ENCODE data around the gene CCDC51. TPM values are rescaled to one million over a fixed set of nuclear protein-coding genes. Genes with fewer than 3 reads are reported as not detected.

CCDC51 gene
- total and polyA plus RNA-seq, 2 donors (not counting 1 experiment from before 2014, with no cell fraction given): 5.0 to 5.9 TPM

- H3K4me1 ChIP-seq (ENCODE audit: control insufficient read depth in 2 of 2, insufficient read depth in 2 of 2, low read length in 2 of 2): peaks cover 67 to 78% of the 10 kb centered on the region in 2 donors
- POLR2A ChIA-PET: no interaction called here
- peaks cover 66% of the 10 kb centered on the region for H3K4me1 Mint-ChIP-seq
- peaks cover 0 to 37% of the 10 kb centered on the region in 2 experiments for H3K36me3 ChIP-seq (replicated peaks in 1 of 2; ENCODE audit: control extremely low read depth in 1 of 2, control insufficient read depth in 1 of 2, extremely low read depth in 1 of 2, insufficient read depth in 2 of 2, low read length in 1 of 2)
- H3K4me3 ChIP-seq (ENCODE audit: control extremely low read depth in 1 of 5, extremely low read depth in 1 of 5, insufficient read depth in 1 of 5, low read depth in 2 of 5, low read length in 4 of 5): no peak overlapping the region
- H3K4me3 Mint-ChIP-seq: peak overlapping the region; percentile 94
- DNase-seq (no peak), ATAC-seq (ENCODE audit: low read depth) (no peak)
- no peak for TF ChIP-seq EZH2 (IDR thresholded peaks at IDR 0.05; ENCODE audit: borderline replicate concordance, insufficient read depth, low read depth, low read length, poor library complexity, severe bottlenecking)
- no peak for TF ChIP-seq CTCF (IDR thresholded peaks at IDR 0.05)
- H3K79me2 ChIP-seq (ENCODE audit: control insufficient read depth, insufficient read depth, low read length): peaks cover 86% of the 10 kb centered on the region
- H3K9me3 Mint-ChIP-seq (ENCODE audit: insufficient read depth): no peaks in the 10 kb centered on the region
- CTCF ChIA-PET: interaction anchor here (0.5 to 17.7 kb wide), 5 partner anchors 8 to 305 kb away, joined by 3 to 240 read pairs (median 4); partner anchors contain the start of gene SHISA5
- no peak overlapping the region for H3K9ac ChIP-seq (ENCODE audit: low read length)
- H3K9me3 ChIP-seq (ENCODE audit: control extremely low read depth in 1 of 3, control insufficient read depth in 2 of 3, insufficient read depth in 1 of 3, low read length in 2 of 3): no peaks in the 10 kb centered on the region
- no peaks in the 10 kb centered on the region for H3K27me3 ChIP-seq (replicated peaks in 1 of 4; ENCODE audit: control extremely low read depth in 1 of 4, control insufficient read depth in 3 of 4, insufficient read depth in 4 of 4, low read length in 3 of 4)
- peak overlapping the region; percentile 95 for H3K4me2 ChIP-seq (replicated peaks; ENCODE audit: low read depth, low read length, poor library complexity, severe bottlenecking)
- 94% methylated on average over 25 of the region's 29 CpGs for WGBS (ENCODE audit: insufficient coverage)
- peak overlapping the region; percentile 57 to 99 for H3K27ac ChIP-seq (ENCODE audit: low read length in 2 of 2)
- H4K20me1 ChIP-seq (ENCODE audit: control insufficient read depth, insufficient read depth, low read length, poor library complexity, severe bottlenecking): peaks cover 35% of the 10 kb centered on the region
- H3K27me3 Mint-ChIP-seq: no peaks in the 10 kb centered on the region
- H2AFZ ChIP-seq (ENCODE audit: insufficient read depth, low read depth, low read length, poor library complexity, severe bottlenecking): no peak overlapping the region
- peak overlapping the region; percentile 88 for H3K27ac Mint-ChIP-seq
- intact Hi-C loops (cut with micrococcal nuclease): loop anchor here (10.0 kb wide), 1 partner anchor 216 kb away; the partner anchor contains the start of gene NCKIPSD
Measured at GRCh38 chr3:48469046-48469915, 29.4 kb upstream of the CCDC51 start.

- Histone ChIP-seq H3K4me1 (ENCODE audit: control insufficient read depth in 2 of 2, insufficient read depth in 2 of 2, low read length in 2 of 2) (peaks cover 64 to 74% of the 10 kb centered on the region in 2 donors), H4K20me1 (ENCODE audit: control insufficient read depth, insufficient read depth, low read length, poor library complexity, severe bottlenecking) (peaks cover 35% of the 10 kb centered on the region), H3K79me2 (ENCODE audit: control insufficient read depth, insufficient read depth, low read length) (peaks cover 80% of the 10 kb centered on the region), H3K36me3 (replicated peaks in 1 of 2; ENCODE audit: control extremely low read depth in 1 of 2, control insufficient read depth in 1 of 2, extremely low read depth in 1 of 2, insufficient read depth in 2 of 2, low read length in 1 of 2) (peaks cover 0 to 37% of the 10 kb centered on the region in 2 experiments), H3K9ac (ENCODE audit: low read length) (no peak overlapping the region), H3K27ac (ENCODE audit: low read length in 2 of 2) (peak overlapping the region in 1 of 2 donors; percentile 99), H2AFZ (ENCODE audit: insufficient read depth, low read depth, low read length, poor library complexity, severe bottlenecking) (no peak overlapping the region), H3K4me3 (ENCODE audit: control extremely low read depth in 1 of 5, extremely low read depth in 1 of 5, insufficient read depth in 1 of 5, low read depth in 2 of 5, low read length in 4 of 5) (no peak overlapping the region), H3K4me2 (replicated peaks; ENCODE audit: low read depth, low read length, poor library complexity, severe bottlenecking) (peak overlapping the region; percentile 95), H3K9me3 (ENCODE audit: control extremely low read depth in 1 of 3, control insufficient read depth in 2 of 3, insufficient read depth in 1 of 3, low read length in 2 of 3) (no peaks in the 10 kb centered on the region), H3K27me3 (replicated peaks in 1 of 4; ENCODE audit: control extremely low read depth in 1 of 4, control insufficient read depth in 3 of 4, insufficient read depth in 4 of 4, low read length in 3 of 4) (no peaks in the 10 kb centered on the region)
- no peak for ATAC-seq (ENCODE audit: low read depth)
- intact Hi-C loops (cut with micrococcal nuclease): loop anchor here (10.0 kb wide), 1 partner anchor 216 kb away; the partner anchor contains the start of gene NCKIPSD
- Mint-ChIP-seq H3K4me3 (peak overlapping the region; percentile 94), H3K27me3 (no peaks in the 10 kb centered on the region), H3K9me3 (ENCODE audit: insufficient read depth) (no peaks in the 10 kb centered on the region), H3K27ac (peak overlapping the region; percentile 80), H3K4me1 (peaks cover 63% of the 10 kb centered on the region)
- 94% methylated on average over 8 of the region's 8 CpGs for WGBS (ENCODE audit: insufficient coverage)
- DNase-seq: no peak
- ChIA-PET CTCF (interaction anchor here (0.8 to 17.7 kb wide), 4 partner anchors 8 to 39 kb away, joined by 3 to 240 read pairs (median 4); partner anchors contain the start of gene SHISA5), POLR2A (no interaction called here)
- TF ChIP-seq EZH2 (IDR thresholded peaks at IDR 0.05; ENCODE audit: borderline replicate concordance, insufficient read depth, low read depth, low read length, poor library complexity, severe bottlenecking) (no peak), CTCF (IDR thresholded peaks at IDR 0.05) (no peak)
Measured at GRCh38 chr3:48468329-48468731, 28.4 kb upstream of the CCDC51 start.

Data from B cell (primary cell).